Measurements from ENCODE around the gene NABP2.
"Not testable (repeated sequence)": the region's sequence is repeated elsewhere in the genome, so short reads cannot be mapped to it uniquely, and the experiment has no call there.

NABP2 gene

DNA sequence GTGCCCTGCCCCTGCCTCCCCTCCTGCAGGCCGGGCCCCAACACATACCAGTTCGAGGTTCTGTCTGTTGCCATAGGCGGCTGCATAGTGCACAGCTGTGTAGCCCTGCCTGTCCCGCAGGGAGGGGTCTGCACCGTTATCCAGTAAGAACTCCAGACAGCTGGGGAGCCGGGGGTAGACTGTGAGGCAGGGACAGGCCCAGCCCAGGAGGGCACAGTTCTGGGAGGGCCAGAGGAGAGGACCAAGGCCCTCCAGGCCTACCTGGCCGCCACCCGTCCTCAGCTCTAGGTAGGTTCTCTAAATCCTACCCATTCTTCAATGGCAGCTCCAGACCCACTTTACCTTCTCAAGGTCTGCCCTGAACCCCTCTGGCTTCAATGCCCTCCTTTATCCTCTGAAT is 24.6 kb downstream of the NABP2 start:
- no peak for DNase-seq

DNA sequence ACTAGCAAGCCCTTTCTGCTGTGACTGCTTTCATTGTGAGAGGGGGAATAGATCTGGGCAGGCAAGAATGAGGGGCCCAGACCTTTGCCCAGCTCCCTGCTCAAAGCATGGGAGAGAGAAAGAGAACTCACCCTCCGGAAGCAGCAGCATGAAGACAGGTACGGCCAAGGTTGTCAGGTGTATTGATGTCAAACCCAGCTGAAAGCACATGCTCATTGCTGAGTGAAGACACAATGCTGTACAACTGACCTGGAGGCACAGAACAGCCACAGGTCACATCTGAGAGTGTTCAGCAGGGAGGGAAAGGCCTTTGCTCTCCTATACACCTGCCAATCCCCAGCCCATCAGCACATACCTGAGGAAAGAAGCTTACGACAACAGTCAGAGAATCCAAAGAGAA is 28.5 kb downstream of the NABP2 start:
- DNase-seq: no peak

- no peak for DNase-seq
Observed at GRCh38 chr12:56253091-56253490, 28.9 kb downstream of the NABP2 start.

DNA sequence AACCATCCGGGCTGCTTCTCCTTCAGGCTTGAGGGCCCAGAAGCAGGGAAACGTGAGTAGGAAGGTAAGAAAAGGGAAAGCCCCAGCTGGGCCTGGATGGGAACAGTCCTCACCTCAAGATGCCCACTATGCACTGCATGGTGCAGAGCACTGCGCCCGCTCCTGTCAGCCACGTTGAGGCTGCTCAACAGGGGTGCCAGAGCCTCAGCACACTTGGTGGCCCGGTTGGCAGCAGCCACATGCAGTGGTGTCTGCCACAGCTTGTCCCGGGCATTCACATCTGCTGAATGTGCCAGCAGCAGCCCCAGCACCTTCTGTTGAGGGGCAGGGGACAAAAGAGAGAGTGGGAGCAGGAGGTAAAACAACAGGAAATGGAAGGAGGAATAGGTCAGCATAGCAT is 31.5 kb downstream of the NABP2 start:
- DNase-seq: no peak

DNA sequence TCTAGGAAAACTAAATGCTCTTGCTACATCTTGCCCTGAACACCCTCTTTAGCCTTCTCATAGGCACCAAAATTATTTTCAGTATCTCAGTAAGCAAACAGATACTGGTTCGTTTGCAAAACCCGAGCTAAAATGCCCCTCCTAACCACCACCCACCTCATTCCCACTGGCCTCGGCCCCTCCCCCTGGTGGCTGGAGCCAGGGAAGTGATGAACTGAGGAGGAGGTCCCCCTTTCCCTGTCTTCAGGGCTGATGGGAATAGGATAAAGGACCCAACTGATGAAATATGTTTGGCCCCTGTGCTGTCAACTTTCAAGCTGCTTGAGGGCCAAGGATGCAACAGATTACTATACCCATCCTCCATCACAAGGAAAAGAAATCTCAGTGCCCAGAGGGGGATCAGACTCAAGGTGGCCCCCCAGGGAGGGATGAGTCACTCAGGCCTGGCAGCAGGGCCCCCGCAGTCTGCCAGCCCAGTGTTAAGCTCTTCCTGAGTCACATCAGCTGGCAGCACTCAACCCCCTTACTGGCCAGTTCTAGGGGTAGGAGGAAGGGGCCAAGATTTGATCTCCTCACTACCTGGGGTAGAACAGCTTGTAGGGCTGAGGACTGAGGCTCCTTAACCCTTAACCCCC is 32.3 kb downstream of the NABP2 start:
- no peak for DNase-seq

DNA sequence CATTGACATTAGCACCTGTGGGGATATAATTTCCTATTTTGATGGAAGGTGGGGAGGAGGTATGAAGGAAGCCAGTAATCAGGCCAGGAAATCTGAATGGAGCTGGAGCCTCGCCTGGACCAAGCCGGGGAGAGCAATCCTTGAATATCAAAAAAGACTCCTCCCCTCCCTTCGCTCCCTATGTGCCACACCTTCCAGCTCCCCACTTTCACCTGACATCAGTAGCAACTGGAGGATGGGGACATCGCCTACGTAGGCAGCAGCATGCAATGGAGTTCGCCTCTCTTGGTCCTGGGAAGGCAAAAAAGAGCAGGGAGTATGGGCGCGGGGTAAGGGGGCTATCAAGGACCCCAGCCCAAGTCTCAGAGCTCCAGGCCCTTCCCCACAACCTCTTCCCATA is 32.9 kb downstream of the NABP2 start:
- DNase-seq: no peak

DNA sequence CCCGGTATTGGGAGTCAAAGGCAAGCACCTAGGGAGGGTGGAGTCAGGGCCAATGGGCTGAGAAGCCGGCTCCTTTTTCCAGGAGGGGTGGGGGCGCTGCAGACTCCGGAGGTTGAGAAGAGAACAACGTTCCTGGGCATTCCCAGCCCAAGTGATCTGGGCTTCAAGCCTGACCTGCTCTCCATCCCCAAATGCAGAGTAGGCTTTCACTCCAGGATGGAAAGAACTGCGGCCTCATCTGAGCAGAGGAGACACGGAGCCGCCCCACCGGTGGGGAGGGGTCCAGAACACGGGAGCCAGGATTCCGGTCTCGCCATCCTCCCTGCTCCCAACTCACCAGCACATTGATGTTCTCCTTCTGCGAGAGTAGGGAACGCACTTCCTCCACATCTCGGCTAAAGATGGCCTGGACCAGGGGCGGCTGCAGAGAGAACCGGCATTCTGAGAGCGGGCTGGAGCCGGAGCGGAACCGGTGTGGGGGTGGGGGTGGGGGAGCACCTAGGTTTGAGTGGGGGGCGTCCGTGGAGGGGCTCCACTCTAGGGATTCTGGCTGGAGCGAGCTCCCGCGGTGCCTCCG is 33.4 kb downstream of the NABP2 start:
- peak; percentile 19 to 70 for DNase-seq

- DNase-seq: peak; percentile 51 to 84
Observed at GRCh38 chr12:56258068-56258819, 34.1 kb downstream of the NABP2 start, which contains the start of gene ANKRD52. ANKRD52 (minus strand) TSS chr12:56258384; CDS start chr12:56258269, 115 bp downstream.

DNA sequence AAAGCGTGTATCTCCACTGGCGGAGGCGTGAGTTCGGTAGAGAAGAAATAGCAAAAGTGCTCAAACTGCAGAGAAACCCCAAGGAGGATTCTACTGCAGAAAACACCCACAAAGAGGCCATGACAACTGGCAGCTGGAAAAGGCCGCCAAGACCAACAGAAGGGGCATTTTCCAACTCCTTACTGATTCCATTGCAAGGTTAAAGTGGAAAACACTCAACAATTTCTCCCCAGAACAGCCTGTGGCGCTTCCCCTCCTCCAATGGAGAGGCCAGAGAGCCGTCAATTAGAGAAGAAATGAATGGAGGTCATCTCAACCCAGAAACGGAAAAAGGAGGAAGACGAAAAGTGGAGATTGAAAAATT is 34.7 kb downstream of the NABP2 start:
- no peak for DNase-seq

GRCh38 chr12:56260380-56260779 is 36.2 kb downstream of the NABP2 start:
- no peak for DNase-seq

DNA sequence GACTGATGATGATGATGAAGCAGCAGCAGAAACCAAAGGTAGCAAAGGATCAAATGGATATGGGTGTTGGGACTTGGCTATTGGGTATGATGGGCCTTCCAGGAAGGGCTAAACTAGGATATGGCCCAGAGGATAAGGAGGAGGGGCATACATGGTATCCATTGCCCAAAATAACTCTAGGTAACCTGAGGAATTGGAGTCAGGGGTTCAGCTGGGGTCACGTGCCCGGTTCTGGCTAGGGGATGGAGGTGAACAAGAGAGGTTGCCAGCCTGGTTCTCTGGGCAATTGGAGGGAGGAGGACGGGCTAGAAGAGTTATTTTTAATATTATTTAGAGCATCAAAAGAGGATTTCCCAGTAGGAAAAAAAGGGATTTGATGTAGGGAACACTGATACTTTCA is 36.8 kb downstream of the NABP2 start:
- DNase-seq: no peak

- no peak for DNase-seq
Observed at GRCh38 chr12:56261503-56262232, 37.5 kb downstream of the NABP2 start.

GRCh38 chr12:56262955-56263354 is 38.8 kb downstream of the NABP2 start:
- not testable (repeated sequence) for DNase-seq

DNA sequence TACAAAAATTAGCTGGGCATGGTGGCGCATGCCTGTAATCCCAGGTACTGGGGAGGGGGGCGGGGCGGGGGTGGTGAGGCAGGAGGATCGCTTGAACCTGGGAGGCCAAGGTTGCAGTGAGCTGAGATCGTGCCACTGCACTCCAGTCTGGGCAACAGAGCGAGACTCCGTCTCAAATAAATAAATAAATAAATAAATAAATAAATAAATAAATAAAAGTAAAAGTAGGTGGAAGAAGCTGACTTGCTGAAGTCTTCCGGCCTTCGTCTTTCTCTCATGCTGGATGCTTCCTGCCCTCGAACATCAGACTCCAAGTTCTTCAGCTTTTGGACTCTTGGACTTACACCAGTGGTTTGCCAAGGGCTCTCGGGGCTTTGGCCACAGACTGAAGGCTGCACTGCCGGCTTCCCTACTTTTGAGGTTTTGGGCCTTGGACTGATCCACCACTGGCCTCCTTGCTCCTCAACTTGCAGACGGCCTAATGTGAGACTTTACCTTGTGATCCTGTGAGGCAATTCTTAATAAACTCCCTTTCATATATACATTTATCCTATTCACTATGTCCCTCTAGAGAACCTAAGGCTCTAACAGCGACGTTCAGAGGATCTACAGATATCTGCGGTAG is 42.0 kb downstream of the NABP2 start:
- peak in 1 of 2 experiments; percentile 29 for DNase-seq

- peak; percentile 80 to 96 for DNase-seq
Observed at GRCh38 chr12:56266693-56267442, 42.7 kb downstream of the NABP2 start, which contains the start of gene COQ10A. COQ10A (plus strand) TSS chr12:56266942; CDS start chr12:56267119, 177 bp downstream.

- DNase-seq: peak in 1 of 2 experiments; percentile 59
Observed at GRCh38 chr12:56267443-56268071, 43.4 kb downstream of the NABP2 start.

DNA sequence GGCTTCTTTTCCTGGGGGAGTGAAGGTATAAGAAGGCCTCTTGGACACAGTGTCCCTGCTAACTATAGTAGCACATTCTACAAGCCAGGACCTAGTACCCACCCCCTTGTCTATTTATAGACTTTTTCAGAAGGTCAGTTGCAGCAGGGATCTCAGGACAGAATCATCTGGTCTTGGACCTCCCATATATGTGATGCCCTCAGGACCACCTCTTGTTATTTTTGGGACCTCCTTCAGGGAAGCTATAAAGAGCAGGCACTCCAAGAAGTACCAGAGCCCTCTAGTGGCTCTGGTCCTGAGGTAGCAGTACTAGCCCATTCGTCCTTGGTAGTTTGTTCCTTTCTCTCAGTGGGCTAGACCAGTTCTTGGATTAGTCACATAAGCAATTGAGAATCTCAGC is 46.9 kb downstream of the NABP2 start:
- no peak for DNase-seq

- DNase-seq: not testable (repeated sequence)
Observed at GRCh38 chr12:56272468-56272867, 48.3 kb downstream of the NABP2 start.

- DNase-seq: no peak
Observed at GRCh38 chr12:56274299-56274698, 50.2 kb downstream of the NABP2 start.

- no peak for DNase-seq
Observed at GRCh38 chr12:56278905-56279304, 54.8 kb downstream of the NABP2 start.

Data from NCI-H526 (cell line).